HG03442 (cell line): ENCODE measurements around the gene PRAMEF33.
"Not testable (repeated sequence)": the region's sequence is repeated elsewhere in the genome, so short reads cannot be mapped to it uniquely, and the experiment has no call there.

Experiments
- ATAC-seq: cut with Tn5 transposase; IDR thresholded peaks from one replicate; pipeline ENCODE4 v1.9.1; 2021; ENCODE audit warnings: mild to moderate bottlenecking, moderate library complexity; ENCODE audit not compliant: unreplicated experiment

The PRAMEF33 gene

DNA sequence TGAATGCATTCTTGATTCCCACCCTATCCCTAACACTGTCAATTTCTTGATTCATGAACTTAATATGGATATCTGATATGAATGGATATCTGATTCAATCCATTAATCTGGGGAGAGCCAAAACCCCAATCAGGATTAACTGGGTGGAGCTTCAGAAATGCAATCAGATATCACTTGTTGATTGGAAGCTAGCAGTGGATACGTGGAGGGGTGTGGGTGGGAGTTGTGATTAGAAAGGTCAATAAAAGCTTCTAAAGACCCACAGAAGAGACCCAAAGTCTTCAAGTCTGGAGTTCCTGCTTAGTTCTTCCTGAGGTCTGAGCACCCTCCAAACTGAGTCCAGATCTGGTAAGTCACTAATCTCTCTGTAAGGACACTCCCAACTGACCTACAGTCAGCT lies at the start of gene PRAMEF33:
PRAMEF33 (plus strand) TSS at position 301 of the 400 bp plus-strand sequence. CDS start 2,416 bp downstream, outside the sequence.
- ATAC-seq = not testable (repeated sequence)

- not testable (repeated sequence) for ATAC-seq
These were observed 49.4 kb upstream of the PRAMEF33 start, which contains the start of gene PRAMEF5 for GRCh38 chr1:13253898-13254297. PRAMEF5 (plus strand) TSS chr1:13254198; CDS start chr1:13259269, 5,071 bp downstream.

DNA sequence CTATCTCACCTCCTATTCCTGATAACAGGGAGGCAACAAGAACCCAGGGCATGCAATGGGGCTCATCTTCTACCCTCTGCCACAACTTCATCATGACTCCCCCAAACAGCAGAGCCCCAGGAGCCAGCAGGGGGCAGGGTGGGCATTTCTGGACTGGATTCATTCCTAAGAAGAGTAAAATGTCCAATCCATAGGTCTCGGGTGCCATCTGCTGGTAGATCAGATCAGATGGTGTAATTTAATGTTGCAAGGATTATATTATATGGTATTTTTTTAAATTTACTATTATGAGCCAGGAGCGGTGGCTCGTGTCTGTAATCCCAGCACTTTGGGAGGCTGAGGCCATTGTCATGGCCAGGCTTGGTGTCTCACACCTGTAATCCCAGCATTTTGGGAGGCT lies 38.2 kb upstream of the PRAMEF33 start:
- ATAC-seq = not testable (repeated sequence)

DNA sequence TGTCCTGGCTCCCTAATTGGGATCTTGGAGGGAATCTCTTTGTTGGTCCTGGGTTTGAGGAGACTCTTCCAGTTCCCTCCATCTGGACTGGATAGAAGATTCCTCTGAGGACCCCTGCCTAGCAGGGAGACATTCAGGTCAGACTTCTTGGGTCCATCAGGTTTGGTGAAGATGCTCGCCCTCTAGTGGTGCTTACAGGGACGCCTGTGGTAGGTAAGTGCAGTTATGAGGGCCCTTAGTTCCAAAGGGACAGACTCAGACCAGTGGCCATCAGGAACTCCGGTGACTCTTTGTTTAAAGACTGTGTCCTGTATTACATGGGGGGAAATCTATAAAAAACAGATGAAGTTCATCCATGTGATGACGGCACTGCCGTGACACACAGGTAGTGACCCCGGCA lies 26.3 kb upstream of the PRAMEF33 start:
- not testable (repeated sequence) for ATAC-seq

- ATAC-seq = not testable (repeated sequence)
These were observed 23.7 kb upstream of the PRAMEF33 start for GRCh38 chr1:13279617-13280016.

DNA sequence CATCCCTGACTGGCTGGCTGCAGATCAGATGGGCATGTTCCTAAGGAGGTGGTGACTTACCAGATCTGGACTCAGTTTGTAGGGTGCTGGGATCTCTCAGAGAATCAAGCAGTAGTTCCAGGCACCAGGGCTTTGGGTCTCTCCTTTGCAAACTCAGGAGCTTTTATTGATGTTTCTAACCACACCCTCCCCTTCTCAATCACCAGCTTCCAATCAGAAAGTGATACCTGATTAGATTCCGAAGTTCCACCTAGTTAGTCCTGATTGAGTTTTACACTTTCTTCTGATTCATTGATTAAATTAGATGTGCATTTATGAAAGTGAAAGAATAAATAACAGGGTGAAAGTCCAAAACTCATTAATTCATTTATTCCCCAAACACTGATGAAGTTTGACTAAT lies 18.3 kb upstream of the PRAMEF33 start, which contains the start of gene PRAMEF8:
PRAMEF8 (minus strand) TSS at position 101 of the 400 bp plus-strand sequence. CDS start 1,046 bp downstream, outside the sequence.
- not testable (repeated sequence) for ATAC-seq

DNA sequence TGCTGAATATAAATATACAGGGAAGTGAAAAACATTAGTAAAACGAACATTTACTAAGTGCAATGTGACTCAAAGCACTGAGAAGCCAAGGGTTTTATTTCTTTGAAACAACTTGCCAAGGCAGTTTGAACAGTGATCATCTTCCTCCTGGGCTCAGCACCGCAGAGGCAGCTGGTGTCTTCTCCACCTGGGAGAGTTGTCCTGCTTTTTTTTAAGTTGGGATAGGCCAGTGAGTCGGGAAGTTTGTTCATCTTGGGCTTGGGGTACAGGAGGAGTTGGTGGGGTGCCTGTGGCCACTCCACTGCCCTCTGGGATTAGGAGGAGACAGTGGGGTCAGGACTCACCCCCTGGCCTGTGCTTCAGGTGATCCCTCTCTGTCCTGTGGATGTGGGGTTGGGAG lies 14.3 kb upstream of the PRAMEF33 start:
- ATAC-seq = not testable (repeated sequence)

DNA sequence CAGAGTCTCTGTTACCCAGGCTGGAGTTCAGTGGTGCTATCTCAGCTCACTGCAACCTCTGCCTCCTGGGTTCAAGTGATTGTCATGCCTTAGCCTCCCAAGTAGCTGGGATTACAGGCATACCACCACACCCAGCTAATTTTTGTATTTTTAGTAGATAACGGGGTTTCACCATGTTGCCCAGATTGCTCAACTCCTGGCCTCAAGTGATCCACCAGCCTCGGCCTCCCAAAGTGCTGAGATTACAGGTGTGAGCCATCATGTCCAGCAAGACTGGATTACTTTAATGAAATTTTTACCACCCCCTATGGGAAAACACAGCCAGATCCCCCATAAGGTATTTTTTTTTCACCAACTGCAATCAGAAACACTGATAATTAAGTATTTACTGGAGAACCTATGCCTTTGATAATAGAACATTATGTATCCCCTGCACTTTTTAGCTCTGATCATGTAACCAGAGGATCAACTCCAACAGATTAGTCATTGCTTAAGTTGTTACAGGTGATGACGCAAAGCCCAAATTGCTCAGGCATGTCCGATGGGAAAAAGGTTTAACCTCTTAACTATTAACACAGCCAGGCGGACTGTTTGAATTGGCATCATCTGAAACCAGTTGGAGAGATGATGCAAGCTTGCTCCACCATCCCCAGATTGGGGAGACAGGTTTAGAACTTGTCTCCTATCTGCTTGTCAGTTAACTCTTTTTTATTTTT lies 6.0 kb upstream of the PRAMEF33 start:
- ATAC-seq = not testable (repeated sequence)

DNA sequence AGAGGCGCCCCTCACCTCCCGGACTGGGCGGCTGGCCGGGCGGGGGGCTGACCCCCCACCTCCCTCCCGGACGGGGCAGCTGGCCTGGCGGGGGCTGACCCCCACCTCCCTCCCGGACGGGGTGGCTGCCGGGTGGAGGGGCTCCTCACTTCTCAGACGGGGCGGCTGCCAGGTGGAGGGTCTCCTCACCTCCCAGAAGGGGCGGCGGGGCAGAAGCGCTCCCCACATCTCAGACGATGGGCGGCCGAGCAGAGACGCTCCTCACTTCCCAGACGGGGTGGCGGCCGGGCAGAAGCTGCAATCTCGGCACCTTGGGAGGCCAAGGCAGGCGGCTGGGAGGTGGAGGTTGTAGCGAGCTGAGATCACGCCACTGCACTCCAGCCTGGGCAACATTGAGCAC lies 4.6 kb upstream of the PRAMEF33 start:
- ATAC-seq = not testable (repeated sequence)

DNA sequence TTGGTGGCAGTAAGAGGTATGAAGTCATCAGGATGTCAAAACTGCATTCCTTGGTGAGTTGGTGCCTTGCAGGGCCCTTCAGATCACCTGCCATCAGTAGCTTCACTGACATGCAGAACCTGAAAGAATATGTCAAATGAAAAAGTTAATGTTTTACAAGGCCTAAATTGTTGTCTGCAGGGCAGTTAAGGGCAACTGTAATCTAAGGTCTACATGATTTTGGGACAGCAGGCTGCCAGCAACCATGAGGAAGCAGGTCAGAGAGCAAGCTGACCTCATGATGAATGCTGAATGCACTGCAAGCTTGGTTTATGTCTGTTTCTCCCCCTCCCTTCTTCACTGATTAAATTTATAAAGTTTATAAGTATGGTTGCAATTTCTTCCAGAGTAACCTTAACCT lies 1.1 kb upstream of the PRAMEF33 start:
- not testable (repeated sequence) for ATAC-seq

- ATAC-seq = not testable (repeated sequence)
These were observed 11.9 kb downstream of the PRAMEF33 start, which contains the start of gene PRAMEF15 for GRCh38 chr1:13315281-13315680. PRAMEF15 (plus strand) TSS chr1:13315581; CDS start chr1:13318408, 2,827 bp downstream.

DNA sequence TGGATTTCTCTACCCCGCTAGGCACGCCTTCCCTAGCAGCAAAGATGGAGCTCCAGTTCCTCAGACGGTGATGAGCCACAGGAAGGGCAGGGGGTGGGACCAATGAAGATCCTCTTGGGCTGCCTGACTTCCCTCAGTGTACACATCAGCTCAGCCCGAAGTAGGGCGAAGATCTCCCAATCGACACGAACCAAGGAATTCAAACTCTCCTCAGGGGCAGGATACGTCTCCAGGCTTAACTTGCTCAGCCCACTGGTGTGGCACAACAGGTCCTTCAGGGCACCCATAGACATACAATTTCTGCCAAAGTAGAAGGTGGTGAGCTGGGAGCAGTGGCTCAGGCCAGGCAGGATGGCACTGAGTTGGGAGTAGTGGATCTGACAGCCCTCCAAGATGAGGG lies 39.2 kb downstream of the PRAMEF33 start:
- ATAC-seq = not testable (repeated sequence)

DNA sequence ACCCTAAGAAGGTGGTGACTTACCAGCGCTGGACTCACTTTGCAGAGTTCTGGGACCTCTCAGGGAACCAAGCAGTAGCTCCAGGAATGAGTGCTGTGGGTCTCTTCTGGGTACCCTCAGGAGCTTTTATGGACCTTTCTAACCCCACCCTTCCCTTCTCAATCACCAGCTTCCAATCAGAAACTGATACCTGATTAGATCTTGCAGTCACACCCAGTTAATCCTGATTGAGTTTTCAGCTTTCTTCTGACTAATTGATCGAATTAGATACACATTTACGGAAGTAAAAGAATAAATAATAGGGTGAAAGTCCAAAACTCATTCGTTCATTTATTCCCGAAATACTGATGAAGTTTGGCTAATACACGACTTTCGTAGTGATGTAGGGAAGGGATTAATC lies 43.7 kb downstream of the PRAMEF33 start, which contains the start of gene PRAMEF14:
PRAMEF14 (minus strand) TSS at position 101 of the 400 bp plus-strand sequence. CDS start 1,820 bp downstream, outside the sequence.
- not testable (repeated sequence) for ATAC-seq

DNA sequence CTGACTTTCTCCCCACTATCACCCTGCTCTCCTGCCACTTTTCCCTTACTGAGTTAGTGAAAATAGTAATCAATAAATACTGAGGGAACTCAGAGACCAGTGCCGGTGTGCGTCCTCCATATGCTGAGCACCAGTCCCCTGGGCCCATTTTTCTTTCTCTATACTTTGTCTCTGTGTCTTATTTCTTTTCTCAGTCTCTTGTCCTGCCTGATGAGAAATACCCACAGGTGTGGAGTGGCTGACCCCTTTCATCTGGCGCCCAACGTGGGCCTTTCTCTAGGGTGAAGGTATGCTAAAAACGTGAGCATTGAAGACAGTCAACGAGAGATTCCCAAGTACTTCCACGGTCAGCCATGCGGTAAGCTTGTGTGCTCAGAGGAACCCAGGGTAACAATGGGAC lies 50.1 kb downstream of the PRAMEF33 start:
- ATAC-seq = not testable (repeated sequence)

- ATAC-seq = not testable (repeated sequence)
These were observed 51.1 kb downstream of the PRAMEF33 start for GRCh38 chr1:13354475-13354874.

DNA sequence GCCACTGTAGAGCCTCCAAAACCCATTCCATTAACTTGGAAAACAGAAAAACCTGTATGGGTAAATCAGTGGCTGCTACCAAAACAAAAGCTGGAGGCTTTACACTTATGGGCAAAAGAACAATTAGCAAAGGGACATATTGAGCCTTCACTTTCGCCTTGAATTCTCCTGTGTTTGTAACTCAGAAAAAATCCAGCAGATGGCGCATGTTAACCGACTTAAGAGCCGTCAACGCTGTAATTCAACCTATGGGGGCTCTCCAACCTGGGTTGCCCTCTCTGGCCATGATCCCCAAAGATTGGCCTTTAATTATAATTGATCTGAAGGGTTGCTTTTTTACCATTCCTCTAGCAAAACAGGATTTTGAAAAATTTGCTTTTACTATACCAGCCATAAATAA lies 53.4 kb downstream of the PRAMEF33 start:
- not testable (repeated sequence) for ATAC-seq
